HG03196 (cell line): ENCODE measurements around the gene LELP1.
"Not testable (repeated sequence)": the region's sequence is repeated elsewhere in the genome, so short reads cannot be mapped to it uniquely, and the experiment has no call there.

Experiments used
- ATAC-seq: cut with Tn5 transposase; IDR thresholded peaks from one replicate; pipeline ENCODE4 v1.9.1; 2021; ENCODE audit not compliant: unreplicated experiment

The LELP1 gene

DNA sequence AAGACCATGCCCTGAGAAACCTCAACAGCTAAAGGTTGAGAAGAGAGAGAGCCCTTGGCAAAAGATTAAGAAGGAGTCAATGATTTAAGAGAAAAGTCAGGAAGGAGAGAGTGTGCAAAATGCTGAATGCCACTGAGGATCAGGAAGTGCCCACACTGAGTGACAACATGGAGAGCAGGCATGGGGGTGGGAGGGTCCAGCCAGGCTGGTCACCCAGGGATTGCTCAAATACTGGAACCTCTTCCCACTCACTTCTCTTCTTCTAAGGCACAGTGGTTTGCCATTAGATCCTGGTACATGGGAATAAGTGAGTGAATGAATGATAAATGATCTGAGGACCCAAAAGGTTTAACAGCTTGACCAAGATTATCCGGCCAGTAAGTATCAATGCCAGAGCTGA, 25.3 kb downstream of the LELP1 start:
- no peak for ATAC-seq

DNA sequence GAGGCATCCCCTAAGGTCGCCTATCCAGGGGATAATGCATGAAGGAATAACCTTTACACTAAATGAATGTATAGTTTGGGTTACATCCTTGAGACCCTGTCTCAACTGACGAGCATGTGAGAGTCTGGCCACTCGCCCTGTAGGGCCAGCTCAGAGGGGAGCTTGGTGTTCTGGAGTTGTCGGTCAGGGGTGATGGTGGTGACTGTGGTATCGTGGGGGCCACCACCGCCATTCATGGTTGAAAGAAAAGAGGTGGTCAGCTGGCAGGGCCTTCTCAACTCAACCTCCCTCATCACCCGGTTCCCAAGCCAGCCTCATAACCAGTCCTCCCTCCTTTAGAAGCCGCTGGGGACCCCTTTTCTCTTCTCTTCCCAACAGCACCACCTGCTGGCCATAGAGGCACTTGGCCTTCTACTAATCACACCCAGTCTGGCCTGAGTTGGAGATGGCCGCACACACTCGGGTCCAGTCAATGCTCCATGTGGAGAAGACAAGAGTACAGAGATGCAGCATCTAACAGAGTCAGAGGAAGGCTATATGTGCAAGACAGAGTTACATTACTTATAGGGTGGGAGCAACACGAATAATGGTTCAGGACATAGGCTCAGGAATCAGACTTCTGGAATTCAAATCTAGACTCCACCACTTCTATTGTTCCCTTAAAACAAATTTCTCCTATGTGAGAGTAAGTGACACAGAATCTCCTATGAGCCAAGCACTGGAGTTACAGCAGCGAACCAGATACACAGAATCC, 26.0 kb downstream of the LELP1 start:
- ATAC-seq: not testable (repeated sequence)

DNA sequence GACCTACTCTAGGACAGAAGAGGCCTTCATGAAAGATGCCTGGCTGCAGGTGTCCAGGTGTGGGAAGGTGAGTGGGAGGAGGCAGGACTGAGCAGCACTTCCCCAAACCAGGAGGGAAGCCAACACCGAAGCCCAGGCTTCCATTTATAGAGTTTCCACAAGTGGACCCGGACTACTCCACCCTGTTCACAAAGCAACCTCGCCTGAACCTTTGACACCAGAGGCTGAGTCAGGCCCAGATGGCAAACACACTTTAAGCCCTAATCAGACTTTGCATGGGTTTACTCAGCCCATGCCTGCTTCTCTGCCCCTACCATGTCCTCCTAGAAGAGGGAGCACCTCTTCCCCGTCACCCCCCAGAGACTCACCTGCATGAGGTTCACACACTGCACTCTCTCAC, 28.1 kb downstream of the LELP1 start:
- no peak for ATAC-seq

GRCh38 chr1:153231785-153232184, 28.6 kb downstream of the LELP1 start:
- ATAC-seq: no peak

DNA sequence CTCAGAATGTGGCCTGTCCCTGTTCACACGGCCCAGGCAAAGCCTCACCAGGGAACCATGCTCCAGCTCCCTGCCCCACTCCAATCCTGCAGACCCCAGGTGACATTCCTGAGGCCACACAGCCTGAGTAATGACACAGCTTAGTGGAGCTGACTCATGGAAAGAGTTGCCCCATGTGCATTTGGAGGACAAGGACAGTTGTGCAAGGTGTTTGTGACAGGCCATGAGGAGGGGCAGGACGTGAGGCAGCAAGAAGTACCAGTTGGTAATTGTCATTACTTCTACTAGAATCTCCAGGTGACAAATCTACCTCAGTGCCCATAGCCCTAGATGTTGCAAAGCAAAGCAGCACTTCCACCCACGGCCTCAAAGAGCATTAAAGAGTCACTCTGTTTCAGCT, 29.3 kb downstream of the LELP1 start:
- ATAC-seq: no peak

DNA sequence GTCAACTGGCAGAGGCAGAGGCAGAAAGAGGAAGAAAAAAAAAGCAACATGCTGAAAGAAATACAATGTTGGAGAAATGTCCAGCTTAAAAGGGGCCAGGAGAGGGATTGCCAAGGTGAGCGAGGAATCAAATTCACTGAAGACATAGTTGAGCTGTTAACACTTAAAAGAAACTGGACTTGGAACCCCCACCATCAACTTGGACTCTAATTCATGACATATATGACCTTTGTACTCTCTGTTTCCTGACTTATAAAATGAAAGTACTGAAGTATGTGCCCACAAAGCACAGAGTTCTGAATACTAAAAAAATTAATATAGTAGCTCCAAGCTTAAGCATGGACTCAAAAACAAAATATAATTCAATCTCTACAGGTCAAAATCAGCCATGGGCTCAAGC, 30.2 kb downstream of the LELP1 start:
- no peak for ATAC-seq

- ATAC-seq: no peak
These were observed 35.3 kb downstream of the LELP1 start for GRCh38 chr1:153238527-153238926.

DNA sequence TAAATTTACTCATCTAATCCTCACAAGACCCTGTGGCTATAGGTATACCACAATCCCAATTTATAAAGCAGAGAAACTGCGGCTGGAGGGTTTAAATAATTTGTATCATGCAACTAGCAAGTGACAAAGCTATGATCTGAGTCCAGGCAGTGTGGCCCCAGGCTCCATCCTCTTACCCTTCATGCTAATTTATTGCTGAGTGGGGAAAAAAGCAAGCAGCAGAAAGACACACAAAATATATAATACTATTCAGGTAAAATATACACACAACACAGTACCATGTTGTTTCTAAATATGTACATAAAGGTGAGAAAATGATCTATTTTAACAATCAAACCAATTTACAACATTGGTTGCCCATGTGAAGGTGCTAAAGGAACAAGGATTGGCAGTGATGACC, 38.9 kb downstream of the LELP1 start:
- no peak for ATAC-seq

- ATAC-seq: no peak
These were observed 42.2 kb downstream of the LELP1 start for GRCh38 chr1:153245466-153245865.

- ATAC-seq: no peak
These were observed 42.8 kb downstream of the LELP1 start for GRCh38 chr1:153246018-153246417.

DNA sequence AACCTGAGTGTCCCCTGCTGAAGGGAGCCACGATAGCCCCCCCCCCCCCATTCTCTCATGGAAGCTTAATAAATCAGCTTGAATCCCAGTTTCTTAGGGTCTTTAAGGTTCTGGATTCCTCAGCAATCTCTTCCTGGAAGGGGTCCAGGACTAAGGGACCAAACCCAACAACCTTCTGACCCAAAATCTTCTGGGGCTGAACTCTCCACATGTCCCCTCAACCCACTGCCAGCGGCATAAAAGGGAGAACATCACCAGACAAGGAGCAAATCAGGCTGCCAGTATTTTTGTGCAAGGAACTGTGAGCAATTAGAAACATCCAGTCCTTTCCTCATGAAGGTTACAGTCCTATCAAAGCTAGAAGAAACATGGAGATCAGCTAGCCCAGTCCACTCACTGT, 43.6 kb downstream of the LELP1 start:
- no peak for ATAC-seq

- ATAC-seq: no peak
These were observed 45.1 kb downstream of the LELP1 start for GRCh38 chr1:153248176-153248879.

GRCh38 chr1:153250166-153250565, 46.9 kb downstream of the LELP1 start:
- no peak for ATAC-seq

GRCh38 chr1:153251087-153251486, 47.9 kb downstream of the LELP1 start:
- no peak for ATAC-seq

DNA sequence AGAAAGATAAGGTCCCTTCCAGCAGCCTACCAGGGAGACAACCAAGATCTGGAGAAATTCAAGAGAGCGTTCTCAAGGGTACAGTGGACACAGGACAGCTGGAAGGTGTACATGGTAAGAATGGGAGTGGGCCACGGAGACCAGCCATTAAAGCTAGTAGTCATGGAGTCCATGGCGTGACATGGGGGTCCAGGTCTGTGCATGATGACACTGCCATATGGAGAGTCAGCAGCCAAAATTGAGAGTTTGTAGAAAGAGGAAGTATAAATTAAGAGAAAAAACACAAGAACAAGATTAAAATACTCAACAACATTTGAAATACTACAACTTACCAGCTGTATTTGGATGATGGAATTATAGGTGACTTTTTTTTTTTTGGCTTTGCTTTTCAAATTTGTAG, 48.3 kb downstream of the LELP1 start:
- no peak for ATAC-seq

GRCh38 chr1:153251988-153252387, 48.8 kb downstream of the LELP1 start:
- no peak for ATAC-seq

- no peak for ATAC-seq
These were observed 49.8 kb downstream of the LELP1 start for GRCh38 chr1:153253076-153253475.

GRCh38 chr1:153253693-153254092, 50.5 kb downstream of the LELP1 start:
- no peak for ATAC-seq
